Esophagus squamous epithelium (tissue), 5 donors: ENCODE measurements around the gene FLT4. TPM values are rescaled to one million over a fixed set of nuclear protein-coding genes. Genes with fewer than 3 reads are reported as not detected.
"Not testable (repeated sequence)": the region's sequence is repeated elsewhere in the genome, so short reads cannot be mapped to it uniquely, and the experiment has no call there.

Experiments
- DNase-seq: peaks from one replicate; lab custom pipeline; 2025; lab: John Stamatoyannopoulos, UW
- H3K27ac ChIP-seq, 4 donors: fragments of 200-600 bp; sonication (generic); one replicate each; pipeline ENCODE4 v1.5.1; 2016 to 2019; ENCODE audit warnings: mild to moderate bottlenecking in 1 of 4
- H3K27me3 ChIP-seq, 4 donors: fragments of 200-600 bp; sonication (generic); 1 replicate in 3 of 4; 2 replicates in 1 of 4; pipeline versions ENCODE4 v1.5.1 to v1.6.0; 2017 to 2021; ENCODE audit warnings: antibody characterized with exemption in 1 of 4
- H3K36me3 ChIP-seq, 3 donors: fragments of 200-600 bp; sonication (generic); one replicate each; pipeline ENCODE4 v1.5.1; 2016 to 2019
- H3K4me1 ChIP-seq, 3 donors: fragments of 200-600 bp; sonication (generic); one replicate each; pipeline ENCODE4 v1.5.1; 2017 to 2019
- H3K4me3 ChIP-seq, 4 donors: fragments of 200-600 bp; sonication (generic); 1 replicate in 3 of 4; 2 replicates in 1 of 4; pipeline ENCODE4 v1.5.1; 2016 to 2019; ENCODE audit warnings: mild to moderate bottlenecking in 2 of 4, moderate library complexity in 1 of 4
- H3K9me3 ChIP-seq, 3 donors: fragments of 200-600 bp; sonication (generic); one replicate each; pipeline ENCODE4 v1.5.1; 2016 to 2019
- CTCF ChIP-seq, 6 experiments: fragments of 450-650 bp in 4 of 6; fragments of 200-600 bp in 2 of 6; sonication (generic) in 2 of 6; IDR thresholded peaks; one replicate each; pipeline ENCODE4 v1.5.1; 2016 to 2019; ENCODE audit warnings: antibody characterized with exemption in 6 of 6, mild to moderate bottlenecking in 4 of 6, moderate library complexity in 4 of 6
- POLR2A ChIP-seq, 4 donors: fragments of 450-650 bp; IDR thresholded peaks; one replicate each; pipeline ENCODE4 v1.6.1; 2017; ENCODE audit warnings: antibody characterized with exemption in 4 of 4, mild to moderate bottlenecking in 4 of 4, moderate library complexity in 3 of 4
- WGBS, 2 donors: methylation state at CpG; one replicate each; pipeline ENCODE4 v1.1.5; 2018; 5-methylcytosine and 5-hydroxymethylcytosine counted together
- intact Hi-C: fragments of 100-400 bp; cut with DNase I; formaldehyde crosslinking; loops from one replicate; pipeline ENCODE4 v1.15.0; 2022
- total RNA-seq, 4 donors: library from RNA; depleted of rRNA; stranded (reverse); fragments of >200 nt; gene quantifications; one replicate each; pipeline ENCODE4 v1.1.0, GENCODE V29; 2016
- donor health status: DM: yes; HTN: yes; CAD: no.

Gene FLT4
- total RNA-seq, 4 donors from 2014 or later, result 0.97 to 13.5 (median 4.2) TPM

DNA sequence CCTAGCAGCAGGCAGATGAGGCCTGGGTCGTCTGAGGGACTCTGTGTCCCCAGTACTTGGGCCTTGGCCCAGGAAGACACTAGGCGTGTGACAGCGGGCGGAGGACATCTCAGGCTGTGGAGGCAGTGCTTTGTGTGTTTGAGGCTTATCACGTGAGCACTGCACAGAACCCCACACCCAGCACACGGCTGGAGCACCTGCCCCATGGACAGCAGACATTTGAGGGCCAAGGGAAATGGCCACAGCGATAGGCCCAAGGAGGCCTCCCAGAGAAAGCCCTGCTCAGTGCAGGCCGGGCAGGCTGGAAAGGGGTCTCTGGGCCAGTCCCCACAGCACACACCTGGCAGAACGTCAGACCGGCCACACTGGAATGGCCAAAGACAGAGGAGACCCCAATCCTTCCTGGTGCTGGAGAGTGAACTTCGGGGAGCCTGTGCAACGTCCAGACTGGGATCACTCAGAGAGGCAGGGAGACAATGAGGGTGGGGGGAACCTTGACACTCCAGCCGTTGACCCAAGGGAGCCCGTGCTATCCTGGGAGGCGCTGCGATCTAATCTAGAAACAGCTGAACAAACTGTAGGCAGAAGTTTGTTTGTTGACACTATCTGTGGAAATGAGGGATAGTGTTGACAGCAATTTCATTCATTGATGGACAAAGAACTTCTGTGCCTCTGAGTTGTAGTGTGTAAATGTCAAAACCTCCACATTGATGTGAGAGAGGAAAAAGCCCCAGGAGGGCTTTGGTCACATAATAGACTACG is 19.6 kb upstream of the FLT4 start:
- no peak for DNase-seq

DNA sequence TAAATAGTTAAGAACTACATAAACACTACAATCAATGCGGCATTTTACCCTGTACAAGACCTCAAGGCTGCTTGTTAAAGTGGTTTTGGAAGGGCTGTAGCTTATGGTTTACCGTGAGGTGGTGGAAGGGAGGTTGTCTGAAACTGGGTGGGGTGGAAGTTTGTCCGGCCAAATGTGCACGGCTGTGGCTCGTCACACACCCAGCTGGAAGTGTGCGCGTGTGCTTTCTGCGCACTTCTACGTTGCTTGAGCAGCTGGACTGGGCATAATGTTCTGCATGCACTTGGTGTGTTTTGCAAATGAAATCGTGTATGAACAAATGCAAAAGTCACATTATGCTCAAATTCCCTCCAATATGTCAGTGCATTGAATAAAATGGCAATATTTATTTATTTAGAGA is 17.4 kb upstream of the FLT4 start:
- 67 to 87% methylated on average over 10 of the region's 10 CpGs for WGBS, 2 donors
- H3K4me3 ChIP-seq, result no peak overlapping the region
- TF ChIP-seq POLR2A (IDR thresholded peaks at IDR 0.05), result no peak
- no peak for TF ChIP-seq CTCF (IDR thresholded peaks at IDR 0.05)

More for the DNA sequence above, 19.6 kb upstream of the FLT4 start:
- WGBS, 2 donors, result 68% methylated on average over 11 to 13 of the region's 17 CpGs
- TF ChIP-seq CTCF (IDR thresholded peaks at IDR 0.05) (no peak), POLR2A (IDR thresholded peaks at IDR 0.05) (no peak)
- intact Hi-C loops, result no loop called here
- Histone ChIP-seq H3K27ac (no peak overlapping the region), H3K27me3 (peaks cover 0 to 36% (median 0%) of the 10 kb centered on the region in 4 donors), H3K36me3 (no peaks in the 10 kb centered on the region), H3K4me3 (no peak overlapping the region), H3K4me1 (peaks cover 0 to 6% (median 0%) of the 10 kb centered on the region in 3 donors), H3K9me3 (no peaks in the 10 kb centered on the region)

DNA sequence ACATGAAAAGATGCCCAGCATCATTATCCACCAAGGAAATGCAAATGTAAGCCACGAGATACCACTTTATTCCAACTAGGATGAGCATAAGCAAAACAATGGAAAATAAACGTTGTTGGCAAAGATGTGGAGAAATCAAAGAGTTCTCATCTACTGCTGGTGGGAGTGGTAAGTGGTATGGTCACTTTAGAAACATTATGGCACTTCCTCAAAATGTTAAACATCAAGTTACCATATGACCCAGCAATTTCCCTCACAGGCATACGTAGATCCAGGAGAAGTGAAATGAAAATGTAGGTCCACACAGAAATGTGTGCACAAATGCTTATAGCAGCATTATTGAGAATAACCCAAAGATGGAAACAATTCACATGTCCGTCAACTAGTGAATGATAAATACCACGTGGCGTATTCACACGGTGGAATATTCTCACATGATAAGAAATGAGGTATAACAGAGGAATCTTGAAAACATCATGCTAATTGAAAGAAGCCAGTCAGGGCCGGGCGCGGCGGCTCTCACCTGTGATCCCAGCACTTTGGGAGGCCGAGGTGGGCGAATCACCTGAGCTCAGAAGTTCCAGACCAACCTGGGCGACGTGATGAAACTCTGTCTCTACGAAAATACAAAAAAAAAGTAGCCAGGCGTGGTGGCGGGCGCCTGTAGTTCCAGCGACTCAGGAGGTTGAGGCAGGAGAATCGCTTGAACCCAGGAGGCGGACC is 16.4 kb upstream of the FLT4 start:
- DNase-seq, result no peak
- TF ChIP-seq CTCF (IDR thresholded peaks at IDR 0.05) (no peak), POLR2A (IDR thresholded peaks at IDR 0.05) (no peak)
- Histone ChIP-seq H3K4me1 (no peaks in the 10 kb centered on the region), H3K9me3 (no peaks in the 10 kb centered on the region), H3K27ac (no peak overlapping the region), H3K36me3 (no peaks in the 10 kb centered on the region), H3K27me3 (peaks cover 0 to 21% (median 0%) of the 10 kb centered on the region in 4 donors), H3K4me3 (no peak overlapping the region)
- 80 to 81% methylated on average over 16 to 22 of the region's 22 CpGs for WGBS, 2 donors
- intact Hi-C loops, result no loop called here

More for the DNA sequence above, 17.4 kb upstream of the FLT4 start:
- intact Hi-C loops, result no loop called here
- Histone ChIP-seq H3K9me3 (no peaks in the 10 kb centered on the region), H3K27ac (no peak overlapping the region), H3K4me1 (no peaks in the 10 kb centered on the region), H3K36me3 (no peaks in the 10 kb centered on the region), H3K27me3 (peaks cover 0 to 28% (median 0%) of the 10 kb centered on the region in 4 donors)
- DNase-seq, result no peak

DNA sequence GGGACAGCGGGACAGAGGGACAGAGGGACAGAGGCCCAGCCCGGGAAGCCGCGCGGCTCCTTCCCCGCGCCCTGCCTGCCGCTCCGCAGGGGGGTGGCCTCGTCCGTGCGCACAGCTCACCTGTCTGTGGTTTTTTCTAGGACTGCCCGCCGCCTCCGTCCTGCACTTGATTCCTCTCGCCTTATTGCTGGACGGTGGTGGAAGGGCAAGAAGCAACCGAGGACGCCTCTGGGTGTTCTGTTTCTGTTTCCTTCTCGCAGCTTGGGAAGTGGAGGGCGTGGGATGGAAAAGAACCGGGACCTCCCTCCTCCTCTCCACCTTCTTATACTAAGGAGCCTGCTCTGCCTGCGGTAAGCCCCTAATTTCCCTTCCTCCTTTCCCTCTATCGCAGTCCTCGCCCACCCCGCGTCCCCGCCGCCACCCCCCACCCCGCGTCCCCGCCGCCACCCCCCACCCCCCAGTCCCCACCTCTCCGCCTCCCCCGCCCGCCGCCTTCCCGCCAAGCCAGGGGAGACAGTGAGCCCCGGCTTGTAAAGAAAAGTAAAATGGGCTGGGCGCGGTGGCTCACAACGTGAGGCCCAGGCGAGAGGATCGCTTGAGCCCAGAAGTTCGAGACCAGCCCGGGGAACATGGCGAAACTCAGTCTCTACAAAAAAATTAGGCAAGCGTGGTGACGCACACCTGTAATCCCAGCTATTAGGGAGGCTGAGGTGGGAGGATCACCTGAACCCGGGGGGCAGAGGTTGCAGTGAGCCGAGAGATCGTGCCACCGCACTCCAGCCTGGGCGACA is 9.6 kb upstream of the FLT4 start:
- WGBS, 2 donors, result 32 to 53% methylated on average over 16 to 33 of the region's 54 CpGs

DNA sequence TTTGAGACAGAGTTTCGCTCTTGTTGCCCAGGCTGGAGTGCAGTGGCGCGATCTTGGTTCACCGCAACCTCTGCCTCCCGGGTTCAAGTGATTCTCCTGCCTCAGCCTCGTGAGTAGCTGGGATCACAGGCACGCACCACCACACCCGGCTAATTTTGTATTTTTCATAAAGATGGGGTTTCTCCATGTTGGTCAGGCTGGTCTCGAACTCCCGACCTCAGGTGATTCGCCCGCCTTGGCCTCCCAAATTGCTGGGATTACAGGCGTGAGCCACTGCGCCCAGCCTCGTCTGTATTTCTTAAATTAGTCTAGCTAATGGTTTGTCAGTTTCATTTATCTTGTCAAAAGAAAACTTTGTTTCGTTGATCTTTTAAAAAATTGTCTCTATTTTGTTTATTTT is 5.8 kb upstream of the FLT4 start:
- H3K27ac ChIP-seq, H3K4me3 ChIP-seq, H3K36me3 ChIP-seq, intact Hi-C loops, H3K9me3 ChIP-seq, H3K4me1 ChIP-seq, DNase-seq: not testable (repeated sequence)
- H3K27me3 ChIP-seq, result peaks cover 0 to 60% (median 2%) of the 10 kb centered on the region in 4 donors
- whole genome bisulfite sequencing, 2 donors, result 79 to 82% methylated on average over 10 to 16 of the region's 16 CpGs

More for the DNA sequence above, 9.6 kb upstream of the FLT4 start:
- Histone ChIP-seq H3K27me3 (peaks cover 0 to 40% (median 2%) of the 10 kb centered on the region in 4 donors), H3K9me3 (no peaks in the 10 kb centered on the region), H3K4me1 (no peaks in the 10 kb centered on the region), H3K36me3 (no peaks in the 10 kb centered on the region), H3K4me3 (peak overlapping the region in 1 of 4 donors; percentile 18), H3K27ac (no peak overlapping the region)
- TF ChIP-seq CTCF (IDR thresholded peaks at IDR 0.05) (no peak), POLR2A (IDR thresholded peaks at IDR 0.05) (no peak)
- no peak for DNase-seq
- intact Hi-C loops, result no loop called here
